Thoracic aorta (tissue), 2 donors: ENCODE results near the gene EGR1. TPM values are rescaled to one million over a fixed set of nuclear protein-coding genes. Genes with fewer than 3 reads are reported as not detected.

Experiments used
- ATAC-seq: fragments of 150-250 bp; one replicate; pipeline ENCODE4 v1.8.0; 2017; ENCODE audit warnings: low read depth; ENCODE audit not compliant: insufficient number of reproducible peaks, low FRiP score
- DNase-seq: peaks from one replicate; pipeline ENCODE4 v3.0.0-alpha.2; 2020; ENCODE audit warnings: low spot score
- H3K27ac ChIP-seq, 2 donors: fragments of 200-600 bp; sonication (generic); 1 replicate in 1 of 2; 2 replicates in 1 of 2; pipeline ENCODE4 v1.5.1; 2016; ENCODE audit warnings: mild to moderate bottlenecking in 2 of 2, moderate library complexity in 2 of 2
- H3K27me3 ChIP-seq: fragments of 200-600 bp; sonication (generic); replicated peaks from 2 replicates; pipeline ENCODE4 v1.6.0; 2016; ENCODE audit warnings: mild to moderate bottlenecking; ENCODE audit not compliant: insufficient read depth
- H3K36me3 ChIP-seq: fragments of 200-600 bp; sonication (generic); one replicate; pipeline ENCODE4 v1.5.1; 2016
- H3K4me1 ChIP-seq, 2 donors: fragments of 200-600 bp; sonication (generic); 1 replicate in 1 of 2; 2 replicates in 1 of 2; pipeline versions ENCODE4 v1.5.1 to v1.6.0; 2016; ENCODE audit warnings: low read depth in 2 of 2, mild to moderate bottlenecking in 1 of 2; ENCODE audit not compliant: control insufficient read depth in 1 of 2
- H3K4me3 ChIP-seq: fragments of 200-600 bp; sonication (generic); 2 replicates; pipeline ENCODE4 v1.5.1; 2016; ENCODE audit warnings: mild to moderate bottlenecking
- H3K9me3 ChIP-seq: fragments of 200-600 bp; sonication (generic); 2 replicates; pipeline ENCODE4 v1.5.1; 2016
- total RNA-seq, 2 donors: library from RNA; depleted of rRNA; stranded (reverse); fragments of >200 nt; gene quantifications; one replicate each; pipeline versions ENCODE4 v1.1.0 to v1.2.3, GENCODE V29; 2016
- TF ChIP-seq, protein P1 (sequence below): fragments of 200-600 bp; sonication (generic); IDR thresholded peaks from one replicate; pipeline ENCODE4 v1.5.1; 2019; ENCODE audit warnings: antibody characterized with exemption

EGR1 gene
- total RNA-seq, 2 donors from 2014 or later: 98.3 to 340 TPM

DNA sequence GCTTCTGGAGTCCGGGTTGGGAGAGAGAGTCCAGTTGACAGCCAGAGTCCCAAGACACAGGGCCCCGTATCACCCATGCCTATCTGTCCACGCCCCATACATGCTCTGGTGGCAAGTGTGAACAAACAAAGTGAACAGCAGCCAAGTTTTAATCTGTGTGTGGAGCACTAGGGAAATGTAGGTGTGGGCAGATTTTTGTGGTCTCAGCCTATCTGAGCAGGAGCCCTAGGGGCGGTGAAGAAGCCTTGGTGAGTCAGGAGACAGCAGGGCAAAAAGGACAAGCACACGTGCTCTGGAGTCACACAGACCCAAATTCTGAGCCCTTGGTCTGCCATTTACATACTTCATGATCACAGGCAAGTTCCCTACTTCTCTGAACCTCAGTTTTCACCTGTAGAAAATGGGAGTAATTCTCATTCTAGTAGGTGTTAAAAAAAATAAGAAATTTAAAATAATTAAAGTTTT, 23.2 kb downstream of the EGR1 start:
- no peaks in the 10 kb centered on the region for H3K27me3 ChIP-seq
- ATAC-seq (no peak), DNase-seq (no peak)
- H3K4me1 ChIP-seq: peaks cover 19 to 40% of the 10 kb centered on the region in 2 donors
- no peak overlapping the region for H3K4me3 ChIP-seq
- no peaks in the 10 kb centered on the region for H3K36me3 ChIP-seq
- TF ChIP-seq, protein P1, sequence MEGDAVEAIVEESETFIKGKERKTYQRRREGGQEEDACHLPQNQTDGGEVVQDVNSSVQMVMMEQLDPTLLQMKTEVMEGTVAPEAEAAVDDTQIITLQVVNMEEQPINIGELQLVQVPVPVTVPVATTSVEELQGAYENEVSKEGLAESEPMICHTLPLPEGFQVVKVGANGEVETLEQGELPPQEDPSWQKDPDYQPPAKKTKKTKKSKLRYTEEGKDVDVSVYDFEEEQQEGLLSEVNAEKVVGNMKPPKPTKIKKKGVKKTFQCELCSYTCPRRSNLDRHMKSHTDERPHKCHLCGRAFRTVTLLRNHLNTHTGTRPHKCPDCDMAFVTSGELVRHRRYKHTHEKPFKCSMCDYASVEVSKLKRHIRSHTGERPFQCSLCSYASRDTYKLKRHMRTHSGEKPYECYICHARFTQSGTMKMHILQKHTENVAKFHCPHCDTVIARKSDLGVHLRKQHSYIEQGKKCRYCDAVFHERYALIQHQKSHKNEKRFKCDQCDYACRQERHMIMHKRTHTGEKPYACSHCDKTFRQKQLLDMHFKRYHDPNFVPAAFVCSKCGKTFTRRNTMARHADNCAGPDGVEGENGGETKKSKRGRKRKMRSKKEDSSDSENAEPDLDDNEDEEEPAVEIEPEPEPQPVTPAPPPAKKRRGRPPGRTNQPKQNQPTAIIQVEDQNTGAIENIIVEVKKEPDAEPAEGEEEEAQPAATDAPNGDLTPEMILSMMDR: no peak
- no peak overlapping the region for H3K27ac ChIP-seq
- no peaks in the 10 kb centered on the region for H3K9me3 ChIP-seq

DNA sequence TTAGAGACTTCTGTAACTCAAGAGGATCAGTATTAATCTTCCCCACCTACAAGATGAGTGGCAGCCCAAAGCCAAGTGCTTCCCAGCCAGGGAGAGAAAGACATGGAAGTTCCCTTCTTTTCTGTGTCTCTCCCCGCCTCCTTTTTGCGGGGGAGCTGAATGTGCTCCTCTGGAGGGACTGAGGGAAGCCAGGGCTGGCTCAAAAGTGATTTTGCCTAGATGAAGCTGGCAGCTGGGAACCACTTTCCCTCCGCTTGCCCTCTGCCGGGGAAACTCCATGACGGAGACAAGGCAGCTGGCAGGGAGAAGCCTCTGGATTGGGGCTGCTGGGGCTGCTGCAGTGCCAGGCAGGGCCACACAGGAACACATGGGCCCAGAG, 24.4 kb downstream of the EGR1 start:
- Histone ChIP-seq H3K9me3 (no peaks in the 10 kb centered on the region), H3K4me3 (no peak overlapping the region), H3K4me1 (peaks cover 19 to 41% of the 10 kb centered on the region in 2 donors), H3K27me3 (no peaks in the 10 kb centered on the region), H3K36me3 (no peaks in the 10 kb centered on the region), H3K27ac (no peak overlapping the region)
- DNase-seq (no peak), ATAC-seq (no peak)
- TF ChIP-seq, protein P1: no peak

DNA sequence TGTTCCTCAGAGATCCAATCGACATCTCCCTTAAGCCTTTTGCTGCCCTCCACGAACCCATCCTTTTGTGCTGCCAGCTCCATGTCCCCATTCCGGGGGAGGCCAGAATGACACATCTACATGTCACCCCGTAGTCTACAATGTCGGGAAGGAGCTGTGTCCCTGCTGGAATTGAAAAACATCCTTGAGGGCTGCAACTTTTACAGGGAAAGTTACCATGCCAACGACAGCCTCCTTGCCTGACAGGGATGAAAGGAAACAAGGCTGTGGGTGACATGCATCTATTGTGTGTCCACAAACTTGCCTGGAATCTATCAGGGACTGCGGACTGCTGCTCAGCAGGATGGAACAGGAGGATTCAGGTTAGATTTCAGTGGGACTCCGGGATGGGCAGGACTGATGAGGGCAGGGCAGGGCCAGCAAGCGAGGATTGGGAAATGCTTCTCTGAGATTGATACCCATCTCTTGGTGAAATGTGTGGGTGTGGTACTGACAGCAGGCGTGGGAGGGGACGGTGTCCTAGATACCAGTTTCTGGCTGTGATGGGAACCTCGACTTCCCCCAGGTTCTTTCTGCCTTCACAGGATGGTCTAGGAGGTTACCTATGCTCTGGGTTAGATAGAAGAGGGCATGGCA, 25.5 kb downstream of the EGR1 start:
- Histone ChIP-seq H3K4me1 (peaks cover 19 to 41% of the 10 kb centered on the region in 2 donors), H3K27me3 (no peaks in the 10 kb centered on the region), H3K36me3 (no peaks in the 10 kb centered on the region), H3K4me3 (peak overlapping the region; percentile 78), H3K9me3 (no peaks in the 10 kb centered on the region), H3K27ac (no peak overlapping the region)
- DNase-seq (no peak), ATAC-seq (no peak)
- TF ChIP-seq, protein P1: no peak

DNA sequence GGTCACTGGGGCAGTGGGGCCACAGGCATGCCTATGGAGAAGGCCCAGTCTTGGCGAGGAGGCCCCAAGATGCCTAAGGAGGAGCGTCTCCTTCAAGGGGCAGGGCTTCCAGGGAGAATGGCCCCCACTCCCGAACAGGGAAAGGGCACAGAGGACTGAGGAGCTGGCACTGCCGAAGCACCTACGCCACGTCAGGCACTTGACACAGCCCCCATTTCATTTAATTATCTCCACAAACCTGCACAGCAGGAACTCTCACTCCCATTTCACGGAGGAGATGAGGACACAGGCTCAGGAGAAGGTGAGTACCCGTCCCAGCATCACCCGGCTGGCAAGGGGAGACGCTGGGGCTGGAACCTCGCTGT, 26.0 kb downstream of the EGR1 start:
- no peaks in the 10 kb centered on the region for H3K27me3 ChIP-seq
- H3K4me1 ChIP-seq: peaks cover 19 to 41% of the 10 kb centered on the region in 2 donors
- TF ChIP-seq, protein P1: no peak
- ATAC-seq (no peak), DNase-seq (no peak)
- H3K27ac ChIP-seq: no peak overlapping the region
- H3K4me3 ChIP-seq: peak overlapping the region; percentile 78
- H3K36me3 ChIP-seq: no peaks in the 10 kb centered on the region
- no peaks in the 10 kb centered on the region for H3K9me3 ChIP-seq

DNA sequence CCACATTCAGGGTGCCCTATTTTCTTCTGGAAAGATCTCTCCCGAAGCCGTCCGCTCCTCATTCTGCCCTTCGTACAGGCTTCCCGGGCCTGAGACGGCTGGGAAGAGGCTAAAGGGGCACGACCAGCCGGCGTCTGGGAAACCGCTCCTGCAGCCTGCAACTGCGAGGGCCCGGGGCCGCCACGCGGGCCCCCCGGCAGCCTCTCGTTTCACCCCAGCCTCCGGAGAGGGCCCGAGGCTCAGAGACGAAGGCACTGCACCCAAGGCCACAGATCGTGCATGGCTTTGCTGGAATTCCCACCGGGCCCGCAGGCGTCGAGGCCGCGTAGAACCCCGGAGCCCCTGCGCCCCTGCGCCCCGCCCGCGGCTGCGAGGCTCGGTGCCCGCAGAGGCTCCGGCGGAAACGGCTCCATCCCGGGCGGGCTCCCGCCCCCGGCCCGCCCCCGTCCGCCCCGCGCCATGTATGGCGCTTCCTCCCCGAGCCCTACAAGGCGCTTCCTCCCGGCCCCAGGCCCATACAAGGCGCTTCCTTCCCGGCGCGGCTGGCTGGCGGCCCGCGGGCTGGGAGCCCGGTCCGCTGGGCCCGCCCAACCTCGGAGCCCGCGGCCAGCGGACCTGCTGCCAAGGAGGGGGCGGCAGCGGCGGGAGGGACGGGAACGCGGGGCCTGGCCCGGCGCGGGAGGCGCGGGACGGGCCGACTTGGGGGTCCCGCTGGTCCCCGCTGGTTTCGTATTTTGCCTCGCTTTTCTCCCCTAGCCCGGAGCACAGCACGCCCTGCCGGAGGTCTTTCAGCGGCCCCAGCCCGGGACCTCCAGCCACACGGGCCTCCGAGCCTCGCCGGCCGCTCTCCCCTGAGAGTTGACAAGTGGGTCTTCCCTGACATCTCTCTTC, 26.6 kb downstream of the EGR1 start:
- peak overlapping the region; percentile 28 to 51 for H3K27ac ChIP-seq
- ATAC-seq (peak; percentile 65), DNase-seq (peak; percentile 51)
- no peaks in the 10 kb centered on the region for H3K27me3 ChIP-seq
- H3K4me1 ChIP-seq: peaks cover 19 to 41% of the 10 kb centered on the region in 2 donors
- no peaks in the 10 kb centered on the region for H3K9me3 ChIP-seq
- TF ChIP-seq, protein P1: no peak
- no peaks in the 10 kb centered on the region for H3K36me3 ChIP-seq
- peak overlapping the region; percentile 78 for H3K4me3 ChIP-seq
